GM12801 (cell line): ENCODE measurements around the gene PTPRD.

Experiments used
- TF ChIP-seq, protein P1 (sequence below): IDR thresholded peaks from one replicate; pipeline ENCODE4 v1.5.1; 2011; ENCODE audit warnings: control low read depth; ENCODE audit not compliant: insufficient read length; ENCODE audit errors: extremely low read depth

PTPRD gene

GRCh38 chr9:9498128-9498527 is 1114.7 kb downstream of the PTPRD start:
- TF ChIP-seq, protein P1, sequence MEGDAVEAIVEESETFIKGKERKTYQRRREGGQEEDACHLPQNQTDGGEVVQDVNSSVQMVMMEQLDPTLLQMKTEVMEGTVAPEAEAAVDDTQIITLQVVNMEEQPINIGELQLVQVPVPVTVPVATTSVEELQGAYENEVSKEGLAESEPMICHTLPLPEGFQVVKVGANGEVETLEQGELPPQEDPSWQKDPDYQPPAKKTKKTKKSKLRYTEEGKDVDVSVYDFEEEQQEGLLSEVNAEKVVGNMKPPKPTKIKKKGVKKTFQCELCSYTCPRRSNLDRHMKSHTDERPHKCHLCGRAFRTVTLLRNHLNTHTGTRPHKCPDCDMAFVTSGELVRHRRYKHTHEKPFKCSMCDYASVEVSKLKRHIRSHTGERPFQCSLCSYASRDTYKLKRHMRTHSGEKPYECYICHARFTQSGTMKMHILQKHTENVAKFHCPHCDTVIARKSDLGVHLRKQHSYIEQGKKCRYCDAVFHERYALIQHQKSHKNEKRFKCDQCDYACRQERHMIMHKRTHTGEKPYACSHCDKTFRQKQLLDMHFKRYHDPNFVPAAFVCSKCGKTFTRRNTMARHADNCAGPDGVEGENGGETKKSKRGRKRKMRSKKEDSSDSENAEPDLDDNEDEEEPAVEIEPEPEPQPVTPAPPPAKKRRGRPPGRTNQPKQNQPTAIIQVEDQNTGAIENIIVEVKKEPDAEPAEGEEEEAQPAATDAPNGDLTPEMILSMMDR = no peak

GRCh38 chr9:9494336-9494735 is 1118.5 kb downstream of the PTPRD start:
- TF ChIP-seq, protein P1 = no peak

GRCh38 chr9:9492506-9492905 is 1120.3 kb downstream of the PTPRD start:
- TF ChIP-seq, protein P1 = no peak

DNA sequence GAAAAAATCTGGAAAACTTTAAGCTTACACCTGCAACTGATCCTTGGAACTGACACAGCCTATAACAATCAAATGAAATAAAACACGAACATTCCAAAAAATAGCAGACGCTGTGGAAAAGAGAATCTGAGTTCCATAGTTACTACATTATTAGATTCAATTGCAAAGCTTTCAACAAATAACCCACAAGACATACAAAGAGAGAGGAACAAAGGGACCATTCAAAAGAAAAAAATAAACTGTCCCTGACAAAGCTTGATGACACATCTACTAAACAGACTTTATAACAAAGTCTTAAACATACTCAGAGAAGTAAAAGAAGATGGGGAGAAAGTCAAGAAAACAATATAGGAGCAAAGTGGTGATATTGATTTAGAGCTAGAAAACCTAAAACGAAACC is 1123.6 kb downstream of the PTPRD start:
- TF ChIP-seq, protein P1 = no peak

- TF ChIP-seq, protein P1 = no peak
Measured at GRCh38 chr9:9483175-9483574, 1129.6 kb downstream of the PTPRD start.

DNA sequence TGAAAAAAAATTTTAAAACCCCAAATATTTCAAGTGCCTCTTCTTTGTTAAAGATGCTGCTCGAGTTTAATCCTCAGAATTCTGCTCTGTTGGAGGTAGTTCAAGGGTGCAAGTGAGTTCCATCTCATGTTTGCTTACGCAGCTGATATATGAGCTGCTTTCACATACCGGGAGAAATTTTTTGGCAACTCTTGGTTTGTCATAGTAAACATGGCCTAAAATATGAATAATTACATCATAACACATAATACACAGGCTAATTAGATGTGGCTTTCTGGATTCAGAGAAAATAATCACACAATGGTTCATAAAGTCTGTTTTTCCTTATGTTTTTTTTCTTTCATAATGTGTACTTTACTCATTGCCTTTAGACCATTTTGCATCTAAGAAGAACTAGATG is 1134.1 kb downstream of the PTPRD start:
- TF ChIP-seq, protein P1 = no peak

DNA sequence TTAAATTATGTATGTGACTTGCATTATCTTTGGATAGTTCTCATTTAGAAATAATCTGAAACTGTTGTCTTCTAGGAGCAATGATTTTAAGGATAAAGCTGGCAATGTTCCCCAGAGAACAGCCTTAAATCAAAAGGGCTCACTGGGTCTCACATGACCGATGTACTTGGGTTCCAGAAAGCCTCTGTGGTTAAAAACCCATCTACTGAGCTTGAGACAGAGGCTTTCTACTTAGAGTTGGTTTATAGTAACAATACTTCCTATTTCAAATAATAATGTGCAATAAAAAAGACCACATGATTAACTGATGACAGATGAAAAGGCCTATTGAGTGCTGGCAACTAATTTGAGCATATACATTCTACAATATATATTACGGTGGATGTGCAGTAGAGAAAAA is 1143.5 kb downstream of the PTPRD start:
- TF ChIP-seq, protein P1 = no peak

DNA sequence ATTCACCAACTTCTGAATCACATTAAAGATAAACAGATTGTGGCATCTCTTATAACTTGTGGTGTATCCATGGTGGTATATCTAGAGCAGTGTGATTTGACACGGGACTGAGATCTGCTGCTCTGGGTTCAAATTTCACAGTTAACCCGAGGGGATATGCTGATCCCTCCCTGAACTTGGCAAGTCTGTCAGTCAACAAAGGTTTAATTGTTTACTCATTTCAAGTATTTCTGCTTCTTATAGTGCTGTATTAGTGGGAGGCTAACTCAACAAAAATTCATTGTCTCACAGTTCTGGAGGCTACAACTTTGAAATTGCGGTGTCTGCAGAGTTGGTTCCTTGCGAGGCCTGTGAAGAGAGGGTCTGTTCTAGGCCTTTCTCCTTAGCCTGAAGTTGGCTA is 1175.2 kb downstream of the PTPRD start:
- TF ChIP-seq, protein P1 = no peak
